Uterus (tissue), 4 donors: Measurements from ENCODE around the gene RASA2. TPM values are rescaled to one million over a fixed set of nuclear protein-coding genes. Genes with fewer than 3 reads are reported as not detected.
"Not testable (repeated sequence)": the region's sequence is repeated elsewhere in the genome, so short reads cannot be mapped to it uniquely, and the experiment has no call there.

ENCODE experiments used
- DNase-seq, 2 donors: peaks; one replicate each; pipeline ENCODE4 v3.0.0-alpha.2; 2019 to 2020
- H3K27ac ChIP-seq, 2 donors: fragments of 200-600 bp; sonication (generic); 1 replicate in 1 of 2; 2 replicates in 1 of 2; pipeline ENCODE4 v1.5.1; 2016 to 2018
- H3K27me3 ChIP-seq, 2 donors: fragments of 200-600 bp; sonication (generic); one replicate each; pipeline ENCODE4 v1.5.1; 2018 to 2019; ENCODE audit warnings: control low read depth in 1 of 2
- H3K36me3 ChIP-seq, 2 donors: fragments of 200-600 bp; sonication (generic); one replicate each; pipeline ENCODE4 v1.5.1; 2019; ENCODE audit warnings: control low read depth in 1 of 2
- H3K4me1 ChIP-seq, 2 donors: fragments of 200-600 bp; sonication (generic); one replicate each; pipeline ENCODE4 v1.5.1; 2018 to 2019; ENCODE audit warnings: control low read depth in 1 of 2
- H3K4me3 ChIP-seq, 2 donors: fragments of 200-600 bp; sonication (generic); 1 replicate in 1 of 2; 2 replicates in 1 of 2; pipeline ENCODE4 v1.5.1; 2018 to 2019; ENCODE audit warnings: mild to moderate bottlenecking in 1 of 2
- H3K9me3 ChIP-seq, 2 donors: fragments of 200-600 bp; sonication (generic); one replicate each; pipeline ENCODE4 v1.5.1; 2019; ENCODE audit warnings: control low read depth in 1 of 2
- CTCF ChIP-seq, 4 experiments: fragments of 200-600 bp in 2 of 4; fragments of 450-650 bp in 2 of 4; sonication (generic) in 2 of 4; IDR thresholded peaks; one replicate each; pipeline ENCODE4 v1.5.1; 2016 to 2019; ENCODE audit warnings: antibody characterized with exemption in 4 of 4, mild to moderate bottlenecking in 2 of 4, moderate library complexity in 1 of 4
- POLR2A ChIP-seq, 2 donors: fragments of 450-650 bp; IDR thresholded peaks; one replicate each; pipeline ENCODE4 v1.6.1; 2016; ENCODE audit warnings: antibody characterized with exemption in 2 of 2, mild to moderate bottlenecking in 1 of 2, moderate library complexity in 1 of 2
- intact Hi-C: fragments of 100-400 bp; cut with DNase I; formaldehyde crosslinking; loops from one replicate; pipeline ENCODE4 v1.15.1; 2023; ENCODE audit warnings: low total_unique reads
- total RNA-seq, 4 donors: library from RNA; depleted of rRNA in 3 of 4; stranded (reverse); fragments of >200 nt in 3 of 4; gene quantifications; one replicate each; pipeline versions ENCODE4 v1.1.0 to v1.2.4, GENCODE V29; 2014 to 2023
- donor health status: DM: yes; HTN: yes; CAD: no.

The RASA2 gene
- total RNA-seq, 4 donors from 2014 or later: 11.3 to 49.4 (median 38.7) TPM

- Histone ChIP-seq H3K9me3 (no peaks in the 10 kb centered on the region), H3K4me3 (no peak overlapping the region), H3K27me3 (no peaks in the 10 kb centered on the region), H3K4me1 (peaks cover 0 to 4% of the 10 kb centered on the region in 2 donors), H3K36me3 (no peaks in the 10 kb centered on the region), H3K27ac (no peak overlapping the region)
- no peak for DNase-seq
- TF ChIP-seq POLR2A (IDR thresholded peaks at IDR 0.05) (no peak), CTCF (IDR thresholded peaks at IDR 0.05) (no peak)
- intact Hi-C loops: no loop called here
These were observed 6.4 kb downstream of the RASA2 start for GRCh38 chr3:141493184-141493583.

GRCh38 chr3:141497589-141497988 is 10.8 kb downstream of the RASA2 start:
- H3K27me3 ChIP-seq, H3K36me3 ChIP-seq, H3K4me3 ChIP-seq, DNase-seq, H3K9me3 ChIP-seq, intact Hi-C loops, H3K27ac ChIP-seq, H3K4me1 ChIP-seq: not testable (repeated sequence)

- TF ChIP-seq CTCF (IDR thresholded peaks at IDR 0.05): no peak
- no peak for TF ChIP-seq POLR2A (IDR thresholded peaks at IDR 0.05)
- intact Hi-C loops: no loop called here
- H3K4me3 ChIP-seq: no peak overlapping the region
- H3K9me3 ChIP-seq: no peaks in the 10 kb centered on the region
- H3K27ac ChIP-seq: no peak overlapping the region
- no peaks in the 10 kb centered on the region for H3K4me1 ChIP-seq
- no peak for DNase-seq
- no peaks in the 10 kb centered on the region for H3K36me3 ChIP-seq
- no peaks in the 10 kb centered on the region for H3K27me3 ChIP-seq
These were observed 11.9 kb downstream of the RASA2 start for GRCh38 chr3:141498598-141499223.

DNA sequence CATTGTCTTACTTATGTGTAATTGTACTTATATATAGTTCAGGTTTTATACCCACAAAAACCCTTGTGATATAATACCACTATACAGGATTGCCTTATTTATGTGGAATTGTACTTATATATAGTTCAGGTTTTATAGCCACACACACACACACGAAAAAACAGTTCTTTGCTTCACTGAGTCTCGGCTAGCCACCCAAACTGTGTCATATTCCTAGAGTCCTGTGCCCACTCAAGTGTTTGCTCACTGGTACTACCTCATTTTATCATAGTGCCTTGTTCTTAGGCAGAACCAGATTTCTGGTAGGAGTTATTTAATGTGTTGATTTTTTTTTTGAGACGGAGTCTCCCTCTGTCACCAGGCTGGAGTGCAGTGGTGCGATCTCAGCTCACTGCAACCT is 12.5 kb downstream of the RASA2 start:
- no peak for DNase-seq
- H3K27ac ChIP-seq: no peak overlapping the region
- no peaks in the 10 kb centered on the region for H3K4me1 ChIP-seq
- no peak overlapping the region for H3K4me3 ChIP-seq
- H3K9me3 ChIP-seq: no peaks in the 10 kb centered on the region
- TF ChIP-seq CTCF (IDR thresholded peaks at IDR 0.05): no peak
- TF ChIP-seq POLR2A (IDR thresholded peaks at IDR 0.05): no peak
- intact Hi-C loops: no loop called here
- H3K27me3 ChIP-seq: no peaks in the 10 kb centered on the region
- H3K36me3 ChIP-seq: no peaks in the 10 kb centered on the region

DNA sequence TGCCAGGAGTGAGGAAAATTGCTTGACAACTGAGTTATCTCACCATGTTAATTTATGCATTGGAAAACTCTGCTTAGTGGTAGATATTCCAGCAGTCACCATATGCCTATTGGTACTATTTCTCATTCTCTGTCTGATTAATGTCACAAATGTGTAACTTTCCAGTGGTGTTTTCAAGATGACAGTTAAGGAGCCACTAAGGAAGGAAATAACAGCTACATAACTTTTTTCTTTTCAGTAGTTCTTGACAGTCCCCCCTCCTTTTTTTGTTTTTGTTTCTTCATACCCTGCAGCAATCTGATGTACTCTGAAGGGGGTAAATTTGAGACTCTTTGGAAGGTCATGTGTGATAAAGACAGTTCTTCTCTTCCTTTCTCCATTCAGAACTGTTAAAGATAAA is 13.1 kb downstream of the RASA2 start:
- Histone ChIP-seq H3K36me3 (no peaks in the 10 kb centered on the region), H3K9me3 (no peaks in the 10 kb centered on the region), H3K27ac (no peak overlapping the region), H3K4me3 (no peak overlapping the region), H3K27me3 (no peaks in the 10 kb centered on the region), H3K4me1 (no peaks in the 10 kb centered on the region)
- intact Hi-C loops: no loop called here
- TF ChIP-seq POLR2A (IDR thresholded peaks at IDR 0.05): no peak
- no peak for TF ChIP-seq CTCF (IDR thresholded peaks at IDR 0.05)
- DNase-seq: no peak

DNA sequence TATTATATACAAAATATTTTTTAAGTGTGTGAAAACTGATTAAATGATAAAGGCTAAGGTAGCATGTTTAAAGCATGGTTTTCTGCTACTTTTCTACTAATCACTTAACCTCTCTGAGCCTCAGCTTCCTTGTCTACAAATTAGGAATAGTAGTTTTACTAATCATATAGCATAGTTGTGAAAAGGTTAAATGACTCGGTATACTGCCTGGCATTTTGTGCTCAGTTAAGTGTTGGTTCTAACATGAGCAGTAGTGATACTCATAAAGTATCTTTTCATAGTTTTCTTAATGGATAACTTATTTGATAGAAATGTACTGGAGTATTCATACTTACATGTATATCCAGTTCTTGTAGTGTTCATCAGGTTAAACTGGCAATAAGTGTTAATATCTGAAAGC is 13.6 kb downstream of the RASA2 start:
- intact Hi-C loops: no loop called here
- no peak for TF ChIP-seq CTCF (IDR thresholded peaks at IDR 0.05)
- no peak for TF ChIP-seq POLR2A (IDR thresholded peaks at IDR 0.05)

More for the DNA sequence above, 13.6 kb downstream of the RASA2 start:
- H3K4me1 ChIP-seq: no peaks in the 10 kb centered on the region
- no peak overlapping the region for H3K4me3 ChIP-seq
- H3K27ac ChIP-seq: no peak overlapping the region
- no peaks in the 10 kb centered on the region for H3K36me3 ChIP-seq
- DNase-seq: no peak
- H3K9me3 ChIP-seq: no peaks in the 10 kb centered on the region
- no peaks in the 10 kb centered on the region for H3K27me3 ChIP-seq
